ENCODE measurements around the gene SLC6A19.
"Not testable (repeated sequence)": the region's sequence is repeated elsewhere in the genome, so short reads cannot be mapped to it uniquely, and the experiment has no call there.

Gene SLC6A19

DNA sequence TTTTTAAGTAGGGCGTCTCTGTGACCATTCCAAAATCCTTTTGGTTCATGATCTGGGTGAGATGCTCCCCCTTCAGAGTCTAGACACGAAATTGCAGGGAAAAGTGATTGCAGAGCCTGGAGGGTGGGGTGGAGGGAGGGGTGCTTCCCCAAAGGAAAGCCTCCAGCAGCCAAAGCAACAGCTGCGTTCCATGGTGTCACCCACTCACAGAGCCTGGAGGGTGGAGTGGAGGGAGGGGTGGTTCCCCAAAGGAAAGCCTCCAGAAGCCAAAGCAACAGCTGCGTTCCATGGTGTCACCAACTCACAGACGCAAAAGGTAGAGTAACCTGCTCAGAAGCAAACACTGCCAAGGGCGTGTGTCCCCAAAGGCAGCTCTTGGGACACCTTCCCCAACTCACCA lies 46.4 kb downstream of the SLC6A19 start:
- DNase-seq: no peak

DNA sequence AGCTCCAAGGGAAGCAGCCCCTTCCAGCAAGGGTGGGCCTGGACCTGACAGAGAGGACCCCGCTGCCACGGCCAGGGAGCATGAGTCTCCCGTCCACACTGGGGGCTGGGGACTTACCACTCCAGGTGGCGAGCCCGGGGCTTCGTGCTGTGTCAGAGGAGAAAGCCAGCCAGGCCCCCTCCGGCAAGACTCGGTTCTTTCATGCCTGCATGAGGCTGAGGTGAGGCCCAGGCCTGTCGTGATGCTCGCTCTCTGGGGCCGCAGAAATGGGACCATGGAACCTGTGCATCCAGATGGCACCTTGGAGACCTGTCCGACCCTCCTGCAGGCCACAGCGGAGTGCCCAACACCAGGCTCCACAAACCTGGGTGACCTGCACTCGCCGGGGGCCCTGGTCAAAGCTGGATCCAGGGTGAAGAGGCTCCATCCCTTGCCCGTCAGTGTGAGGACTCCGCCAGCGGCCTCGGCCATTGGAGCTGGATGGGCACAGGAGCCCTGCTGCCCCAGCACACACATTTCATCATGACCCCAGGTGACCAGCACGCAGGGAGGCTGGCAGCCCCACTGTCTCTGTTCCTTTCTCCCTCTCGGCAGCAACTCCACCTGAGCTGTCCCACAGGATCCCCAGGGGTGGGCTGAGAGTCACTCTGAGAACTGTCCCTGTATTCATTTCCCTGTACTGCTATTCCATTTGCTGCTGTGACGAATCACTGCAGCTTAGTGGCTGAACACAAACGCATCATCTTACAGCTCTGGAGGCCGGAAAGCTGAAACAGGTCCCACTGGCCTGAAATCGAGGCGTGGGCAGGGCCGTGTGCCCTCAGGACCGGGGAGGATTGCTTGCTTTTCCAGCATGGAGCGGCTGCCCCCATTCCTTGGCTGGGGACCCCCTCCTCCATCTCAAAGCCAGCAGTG lies 48.2 kb downstream of the SLC6A19 start:
- DNase-seq: no peak

DNA sequence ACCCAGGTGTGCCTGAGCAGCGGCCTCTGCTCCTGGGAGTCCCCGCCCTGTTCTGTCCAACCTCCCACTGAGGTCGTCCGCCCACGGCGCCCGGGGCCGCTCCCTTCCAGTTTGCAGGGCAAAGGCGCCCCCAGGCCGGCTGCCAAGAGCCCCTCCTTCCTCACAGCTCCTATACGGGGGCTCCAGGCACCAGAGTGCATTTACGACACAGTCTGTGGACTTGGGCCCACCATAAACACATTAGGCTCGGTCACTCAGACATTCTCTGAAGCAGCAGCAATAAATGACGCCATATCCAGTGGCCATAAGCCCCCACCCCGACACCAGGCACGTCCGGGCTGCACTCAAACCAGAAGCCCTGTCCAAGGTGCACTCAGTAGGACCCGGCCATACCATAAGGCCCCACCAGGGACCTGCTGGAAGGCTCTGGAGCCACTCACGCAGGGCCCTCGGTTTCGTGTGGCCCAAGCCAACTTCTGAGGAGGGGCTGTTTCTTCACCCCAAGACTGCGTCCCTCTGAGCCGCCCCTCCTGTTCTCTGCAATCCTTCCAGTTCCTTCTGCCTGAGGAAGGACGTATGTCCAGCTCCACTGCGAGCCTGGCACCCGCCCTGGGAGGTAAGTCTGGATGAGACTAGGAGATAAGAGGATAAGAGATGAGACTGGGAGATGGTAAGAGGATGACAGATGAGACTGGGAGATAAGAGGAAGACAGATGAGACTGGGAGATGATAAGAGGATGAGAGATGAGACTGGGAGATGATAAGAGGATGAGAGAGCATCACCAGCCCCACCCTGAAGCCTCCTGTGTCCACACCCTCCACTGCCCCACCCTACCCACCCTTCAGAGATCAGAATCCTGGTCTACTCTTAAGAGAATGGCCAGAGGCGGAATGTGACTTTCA lies 50.5 kb downstream of the SLC6A19 start:
- DNase-seq: no peak

DNA sequence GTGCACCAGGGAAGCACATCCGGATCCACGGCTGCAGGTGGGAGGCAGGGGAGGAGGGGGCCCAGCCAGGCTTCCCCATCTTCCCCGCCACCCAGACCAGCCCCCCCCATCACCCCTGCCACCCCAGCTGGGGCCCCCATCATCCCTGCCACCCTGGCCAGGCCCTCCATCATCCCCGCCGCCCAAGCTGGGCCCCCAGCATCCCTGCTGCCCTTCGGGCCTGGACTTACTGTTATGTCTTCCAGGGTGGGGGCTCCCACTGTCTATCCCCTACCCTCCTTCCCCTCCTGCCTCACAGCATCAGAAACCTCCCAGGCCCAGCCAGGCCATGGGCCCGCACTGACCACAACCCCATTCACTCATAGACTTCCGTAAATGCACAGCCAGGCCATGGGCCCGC lies 51.3 kb downstream of the SLC6A19 start:
- DNase-seq: no peak

DNA sequence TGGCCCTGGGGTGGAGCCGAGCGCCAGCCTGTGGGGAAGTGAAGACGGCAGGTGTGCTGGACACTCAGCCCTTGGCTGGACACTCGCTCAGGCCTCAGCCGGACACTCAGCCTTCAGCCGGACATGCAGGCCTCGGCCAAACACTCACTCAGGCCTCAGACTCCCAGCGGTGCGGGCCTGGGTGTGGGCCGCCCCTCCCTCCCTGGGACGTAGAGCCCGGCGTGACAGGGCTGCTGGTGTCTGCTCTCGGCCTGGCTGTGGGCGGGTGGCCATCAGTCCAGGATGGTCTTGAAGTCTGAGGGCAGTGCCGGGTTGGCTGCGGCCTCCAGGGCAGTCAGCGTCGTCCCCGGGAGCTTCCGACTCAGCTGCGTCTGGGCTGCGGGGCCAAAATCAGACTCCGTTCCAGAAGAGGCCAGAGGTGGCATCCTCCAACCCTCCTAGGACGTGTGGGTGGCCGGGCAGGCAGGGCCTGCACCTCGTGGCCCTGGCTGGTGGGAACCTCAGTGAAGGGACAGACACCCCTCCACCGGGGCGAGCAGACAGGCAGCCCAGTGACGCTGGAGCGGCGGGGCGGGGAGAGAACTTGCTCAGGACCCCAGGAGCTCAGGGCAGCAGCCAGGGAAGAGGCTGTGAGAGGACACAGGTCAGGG lies 52.2 kb downstream of the SLC6A19 start:
- DNase-seq: no peak

DNA sequence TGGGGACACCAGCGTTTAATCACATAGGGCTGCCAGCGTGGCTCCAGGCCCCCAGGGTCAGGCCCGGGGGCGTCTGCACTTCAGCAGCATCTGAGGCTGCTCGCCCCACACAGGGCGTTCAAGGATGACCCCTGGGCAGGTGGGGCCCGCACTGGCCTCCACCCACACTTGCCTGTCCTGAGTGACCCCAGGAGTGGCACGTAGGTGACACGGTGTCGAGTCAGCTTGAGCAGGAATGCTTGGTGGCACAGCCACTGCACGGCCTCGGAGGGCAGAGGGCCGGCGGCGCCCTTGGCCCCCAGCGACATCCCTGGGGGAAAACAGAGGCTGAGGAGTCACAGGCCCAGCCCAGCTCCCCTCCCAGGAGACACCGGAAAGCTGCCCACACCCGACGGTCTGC lies 52.8 kb downstream of the SLC6A19 start:
- DNase-seq: no peak

DNA sequence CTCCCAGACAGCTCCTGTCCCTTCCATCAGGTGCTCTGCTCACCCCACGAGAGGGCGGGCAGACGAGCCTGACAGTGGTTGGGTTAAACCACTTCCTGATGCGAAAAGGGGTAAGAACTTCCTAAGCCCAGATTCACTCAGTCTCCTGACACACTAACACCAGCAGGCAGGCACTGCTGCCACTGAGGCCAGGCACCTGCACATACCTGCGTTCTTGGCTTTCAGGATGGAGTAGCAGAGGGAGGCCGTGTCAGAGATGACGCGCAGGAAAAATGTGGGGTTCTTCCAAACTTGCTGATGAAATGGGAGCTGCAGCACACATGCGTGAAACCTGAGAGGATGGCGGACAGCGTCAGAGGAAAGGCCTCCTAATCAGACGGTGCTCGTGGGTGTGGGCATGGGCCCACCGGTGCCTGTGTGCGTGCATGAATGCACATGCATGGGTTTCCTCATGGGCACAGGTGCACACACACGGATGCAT lies 53.7 kb downstream of the SLC6A19 start:
- no peak for DNase-seq

DNA sequence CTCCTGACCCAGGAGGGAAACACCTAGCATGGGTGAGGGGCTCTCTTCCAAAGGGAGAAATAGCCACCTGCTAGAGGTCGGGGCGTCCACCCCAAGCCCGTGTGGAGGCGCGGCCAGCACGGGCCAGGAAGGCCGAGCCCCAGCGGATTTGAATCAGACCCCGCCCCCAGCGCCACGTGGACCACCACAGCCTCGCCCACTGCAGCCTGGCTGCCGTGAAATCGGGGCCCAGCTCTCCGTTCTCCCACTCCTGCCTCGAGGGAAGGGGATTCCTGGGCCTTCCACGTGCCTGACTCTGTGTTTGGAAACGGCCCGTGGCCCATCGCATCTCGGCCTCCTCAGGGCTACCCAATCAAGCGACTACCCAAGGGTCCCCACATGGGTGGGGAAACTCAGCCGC lies 55.4 kb downstream of the SLC6A19 start:
- DNase-seq: no peak

DNA sequence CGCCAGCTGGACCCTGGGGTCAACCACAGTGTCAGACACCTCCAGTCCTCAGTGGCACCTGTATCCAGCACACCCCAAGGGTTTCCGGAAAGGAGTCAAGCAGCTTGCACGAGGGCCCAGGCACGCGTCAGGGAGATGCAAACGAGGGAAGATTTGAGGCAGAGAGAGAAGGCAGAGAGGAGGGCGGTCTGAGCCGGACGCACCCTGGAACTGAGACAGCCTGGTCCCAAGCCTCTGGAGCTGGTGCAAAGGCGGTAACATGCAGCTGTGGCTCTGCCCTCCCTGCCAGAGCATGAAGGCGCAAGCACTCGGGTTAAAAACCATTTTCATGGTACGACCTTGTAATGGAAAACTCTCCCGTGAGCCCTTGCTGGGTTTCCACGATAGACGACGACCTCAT lies 56.0 kb downstream of the SLC6A19 start:
- DNase-seq: no peak

DNA sequence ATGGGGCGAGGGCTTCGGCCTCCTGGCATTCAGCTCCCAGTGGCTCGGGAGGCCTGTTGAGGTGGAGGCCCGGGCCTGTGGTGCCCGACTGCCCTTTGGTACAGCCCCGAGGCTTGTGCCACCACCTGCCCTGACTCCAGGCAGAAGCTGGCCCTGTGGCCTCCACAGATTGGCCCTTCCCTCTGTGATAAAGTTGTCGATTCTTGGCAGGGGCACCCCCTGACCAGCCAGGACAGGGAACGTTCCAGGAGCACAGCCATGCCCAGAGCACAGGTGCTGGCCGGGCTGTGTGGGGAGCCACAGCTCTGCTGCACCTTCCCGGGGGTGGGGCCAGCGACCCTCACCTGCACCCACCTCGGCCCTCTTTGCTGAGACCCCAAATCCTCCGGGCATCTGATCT lies 56.4 kb downstream of the SLC6A19 start:
- DNase-seq: no peak

DNA sequence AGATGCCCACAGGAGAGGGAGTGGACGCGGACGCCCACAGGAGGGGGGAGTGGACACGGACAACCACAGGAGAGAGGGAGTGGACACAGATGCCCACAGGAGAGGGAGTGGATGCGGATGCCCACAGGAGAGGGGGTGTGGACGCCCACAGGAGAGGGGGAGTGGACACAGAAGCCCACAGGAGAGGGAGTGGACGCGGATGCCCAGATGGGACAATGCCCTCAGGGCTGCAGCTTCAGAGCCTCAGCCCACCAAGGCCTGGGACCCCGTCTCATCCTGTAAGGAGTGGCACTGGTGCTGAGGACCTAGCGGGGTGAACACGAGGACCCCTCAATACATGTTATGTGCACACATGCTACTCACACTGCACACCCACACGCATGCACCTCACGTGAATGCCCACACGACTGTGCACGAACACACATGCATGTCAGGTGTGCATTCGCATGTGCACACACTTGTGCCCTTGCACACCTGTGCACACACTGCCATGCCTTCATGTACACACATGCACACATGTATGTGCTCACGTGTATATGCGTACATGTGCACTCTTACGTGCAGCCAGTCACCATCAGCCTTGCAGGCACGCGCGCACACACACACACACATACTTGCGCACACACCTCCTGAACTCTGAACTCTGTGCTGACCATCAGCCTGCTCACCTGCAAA lies 58.5 kb downstream of the SLC6A19 start:
- DNase-seq: no peak

DNA sequence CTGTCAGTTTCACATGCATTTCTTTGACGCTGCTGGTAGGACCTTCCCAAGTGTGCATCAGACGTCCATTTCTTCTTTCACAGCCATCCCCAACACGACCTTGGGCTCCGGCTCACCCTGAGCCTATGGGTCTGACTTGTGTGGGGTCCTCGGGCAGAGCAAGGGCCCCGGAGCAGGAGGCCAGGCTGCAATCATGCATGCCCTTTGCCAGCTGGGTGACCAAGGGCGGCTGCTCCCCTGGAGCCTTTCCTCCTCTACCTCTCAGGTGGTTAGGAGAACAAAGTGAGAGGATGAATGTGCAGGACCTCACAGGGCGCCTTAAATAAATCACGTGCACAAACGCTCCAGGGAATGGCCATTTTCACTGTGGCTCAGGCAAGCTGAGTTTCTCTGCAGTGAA lies 60.2 kb downstream of the SLC6A19 start:
- no peak for DNase-seq

DNA sequence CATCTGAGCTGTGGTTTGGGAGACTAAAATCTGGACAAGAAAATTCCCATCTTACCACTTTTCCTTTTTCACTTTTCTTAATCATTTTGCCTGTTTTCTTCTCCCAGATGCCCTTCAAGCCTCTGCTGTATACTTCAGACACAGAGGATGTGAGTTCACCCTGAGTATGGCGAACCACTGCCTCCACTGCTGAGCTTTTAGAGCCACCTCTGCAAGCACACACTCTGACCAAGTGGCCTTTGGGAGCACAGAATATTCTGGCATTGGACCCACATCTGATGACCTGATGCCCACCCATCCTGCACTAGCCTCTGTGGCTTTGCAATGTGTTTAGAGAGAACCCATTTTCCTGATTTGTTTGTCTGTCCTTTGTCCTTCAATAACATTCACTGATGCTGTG lies 61.0 kb downstream of the SLC6A19 start:
- no peak for DNase-seq

DNA sequence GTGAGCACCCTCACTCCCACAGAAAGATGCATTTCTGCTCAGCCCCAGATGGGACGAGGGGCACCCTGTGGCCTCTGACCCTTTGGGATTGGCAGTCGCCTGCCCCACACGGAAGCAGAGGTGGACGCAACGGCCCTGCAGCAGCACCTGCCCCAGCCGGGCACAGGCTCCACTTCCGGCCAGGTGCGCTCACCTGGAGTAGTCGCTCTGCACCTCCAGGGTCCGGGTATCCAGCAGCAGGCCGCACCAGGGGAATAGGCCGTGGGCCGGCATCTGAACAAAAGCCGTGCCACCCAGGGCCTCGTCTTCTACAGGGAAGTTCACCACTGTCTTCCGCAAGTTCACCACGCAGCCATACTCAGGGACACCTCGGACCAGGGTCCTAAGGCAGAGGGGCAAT lies 62.8 kb downstream of the SLC6A19 start:
- DNase-seq: no peak

DNA sequence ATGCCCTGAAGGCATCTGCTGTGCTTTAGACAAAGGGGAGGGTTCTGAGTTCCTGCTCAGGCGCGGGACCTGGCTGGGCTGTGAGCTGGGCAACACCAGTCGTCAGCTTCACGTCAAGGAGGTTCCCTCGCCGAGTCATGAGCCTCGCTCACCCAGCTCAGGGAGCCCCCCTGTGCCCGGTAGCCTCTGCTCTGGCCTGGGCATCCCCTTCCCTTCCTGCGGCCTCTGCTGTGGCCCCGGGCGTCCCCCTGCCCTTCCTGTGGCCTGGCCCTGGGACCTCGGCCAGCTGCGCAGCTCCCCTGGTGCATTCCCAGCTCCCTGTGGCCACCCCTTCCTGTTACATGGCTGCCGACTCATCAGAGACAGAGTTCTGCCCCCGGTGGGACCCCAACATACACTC lies 63.6 kb downstream of the SLC6A19 start:
- DNase-seq: no peak

DNA sequence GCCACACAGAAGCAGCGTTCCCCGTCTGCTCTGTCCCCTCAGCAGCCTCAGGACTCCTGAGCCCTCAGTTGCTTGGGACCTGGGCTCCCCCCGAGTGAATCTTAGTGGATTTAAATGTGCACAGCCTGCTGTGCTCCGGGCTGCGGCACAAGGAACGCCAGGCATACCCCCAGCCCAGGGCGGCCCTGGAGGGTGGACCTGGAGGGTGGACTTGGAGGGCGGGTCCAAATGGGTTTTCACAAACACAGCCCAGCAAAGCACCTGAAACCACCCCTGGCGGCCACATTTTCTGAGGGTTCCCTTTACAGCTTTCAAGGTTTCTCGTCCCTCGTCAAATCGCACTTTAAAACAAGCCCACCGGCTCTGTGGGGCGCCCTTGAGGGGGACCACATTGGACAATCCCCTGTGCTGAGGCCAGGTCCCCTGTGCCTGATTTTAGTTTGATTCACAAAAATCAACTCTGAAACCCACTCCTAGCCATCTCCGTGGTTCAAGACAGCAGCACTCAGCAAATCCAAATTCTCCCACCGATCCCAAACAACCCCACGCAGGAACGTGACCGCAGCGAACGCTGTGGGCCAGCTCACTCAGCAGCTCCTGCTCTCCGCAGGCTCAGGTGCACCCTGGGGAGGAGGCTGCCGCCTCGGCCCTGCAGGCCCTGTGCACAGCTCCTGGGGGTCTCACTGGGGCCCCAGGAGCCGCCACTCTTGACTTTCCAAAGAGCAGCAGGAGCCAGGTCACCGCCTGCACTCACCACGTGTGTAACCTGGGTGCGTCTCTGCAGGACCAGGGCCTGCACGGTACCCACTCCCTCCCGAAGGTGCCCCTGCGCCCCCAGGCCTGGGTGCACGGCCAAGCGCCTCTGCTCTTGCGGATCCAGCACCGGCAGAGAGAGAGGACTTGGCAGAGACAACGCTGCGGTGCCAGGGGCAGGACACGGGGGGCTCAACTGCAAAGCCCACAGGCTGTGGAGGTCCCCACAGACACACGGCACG lies 64.4 kb downstream of the SLC6A19 start:
- no peak for DNase-seq

DNA sequence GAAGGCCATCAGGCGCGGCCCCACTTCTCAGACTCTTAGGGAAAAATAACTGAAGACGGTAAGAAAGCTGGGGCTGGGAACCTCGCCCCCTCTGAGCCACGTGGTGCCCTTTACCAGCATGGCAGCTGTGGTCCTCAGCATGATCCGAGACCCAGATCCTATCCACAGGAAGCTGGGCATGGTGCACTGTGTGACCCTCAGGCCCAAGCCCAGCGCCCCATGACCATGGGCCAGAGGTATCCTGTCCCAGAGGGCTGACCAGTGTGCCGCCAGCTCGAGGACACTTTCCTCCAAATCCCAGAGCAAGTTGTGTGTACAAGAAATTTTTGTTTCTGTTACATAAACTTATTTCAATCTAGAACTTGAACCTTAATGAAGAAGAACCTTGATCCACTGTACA lies 65.4 kb downstream of the SLC6A19 start:
- DNase-seq: no peak

DNA sequence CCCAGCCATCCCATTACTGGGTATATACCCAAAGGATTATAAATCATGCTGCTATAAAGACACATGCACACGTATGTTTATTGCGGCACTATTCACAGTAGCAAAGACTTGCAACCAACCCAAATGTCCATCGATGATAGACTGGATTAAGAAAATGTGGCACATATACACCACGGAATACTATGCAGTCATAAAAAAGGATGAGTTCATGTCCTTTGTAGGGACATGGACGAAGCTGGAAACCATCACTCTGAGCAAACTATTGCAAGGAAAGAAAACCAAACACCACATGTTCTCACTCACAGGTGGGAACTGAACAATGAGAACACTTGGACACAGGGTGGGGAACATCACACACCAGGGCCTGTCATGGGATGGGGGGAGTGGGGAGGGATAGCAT lies 66.1 kb downstream of the SLC6A19 start:
- not testable (repeated sequence) for DNase-seq

DNA sequence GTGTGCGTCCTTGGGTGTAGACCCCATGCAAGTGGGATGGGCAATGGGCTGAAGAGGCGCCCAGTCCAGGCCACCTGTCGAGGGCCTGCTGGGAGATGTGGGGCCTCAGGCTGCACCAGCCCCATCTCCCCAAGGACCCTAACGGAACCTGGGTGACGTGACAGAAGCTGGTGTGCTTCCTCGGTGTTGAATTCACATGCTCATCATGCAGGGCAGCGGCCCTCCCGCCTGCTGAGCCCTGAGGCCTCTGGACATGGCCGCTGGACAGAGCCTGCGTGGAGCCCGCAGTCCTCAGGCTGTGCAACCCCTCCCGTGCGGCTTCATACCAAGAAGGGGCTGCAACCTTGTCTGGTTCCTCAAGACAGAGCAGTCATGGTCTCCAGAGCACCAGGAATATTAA lies 66.7 kb downstream of the SLC6A19 start:
- DNase-seq: no peak

DNA sequence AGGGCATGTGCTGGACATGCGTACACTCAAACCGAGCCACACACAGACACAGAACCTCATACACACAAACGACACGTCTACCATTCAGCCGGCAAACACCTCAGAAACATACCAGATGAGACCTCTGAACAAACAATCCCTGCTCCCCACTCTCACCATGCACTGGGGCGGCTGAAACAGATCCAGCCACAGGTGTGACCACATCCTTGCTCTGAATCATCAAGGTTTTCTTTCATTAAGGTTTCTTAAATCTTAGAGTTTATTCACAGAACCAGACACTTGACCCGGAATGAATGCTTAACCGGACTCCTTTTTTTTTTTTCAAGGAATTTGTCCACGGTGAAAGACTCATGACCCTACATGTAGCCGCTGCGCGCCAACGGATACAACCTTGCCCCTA lies 67.3 kb downstream of the SLC6A19 start:
- no peak for DNase-seq

DNA sequence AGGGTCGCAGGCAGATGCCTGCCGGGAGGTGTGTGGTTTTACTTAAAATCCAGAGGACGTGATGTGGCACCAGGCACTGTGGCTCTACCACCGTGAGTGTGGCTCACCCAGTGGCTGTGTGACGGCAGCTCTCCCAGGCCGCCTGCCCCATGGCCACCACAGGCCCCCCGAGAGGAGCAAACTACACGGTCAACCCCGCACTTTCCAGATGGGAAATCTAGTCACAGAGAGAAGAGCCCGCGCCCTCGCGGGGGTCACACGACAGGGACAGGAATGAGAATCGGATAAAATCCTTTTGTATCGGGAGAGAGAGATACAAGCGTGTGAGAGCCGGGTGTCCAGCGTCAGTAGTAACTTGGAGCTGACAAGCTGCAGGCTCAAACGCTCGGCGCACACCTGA lies 69.0 kb downstream of the SLC6A19 start:
- no peak for DNase-seq

All from DMS79 treated with DMSO at 0.1 percent for 48 hours (cell line).